HepG2 (cell line): ENCODE measurements around the gene ZNF284. TPM values are rescaled to one million over a fixed set of nuclear protein-coding genes. Genes with fewer than 3 reads are reported as not detected.

Source experiments
- ARNT ChIP-seq: fragments of 450-650 bp; IDR thresholded peaks from 2 replicates; pipeline ENCODE4 v1.6.1; 2017
- ATF4 ChIP-seq, 2 experiments: fragments of 450-650 bp in 1 of 2; sonication (generic) in 1 of 2; formaldehyde crosslinking; IDR thresholded peaks; 2 replicates each; pipeline versions ENCODE4 v1.5.0 to v1.8.0; 2020 to 2022; ENCODE audit warnings: mild to moderate bottlenecking in 1 of 2, missing genetic modification reagents in 1 of 2
- FOXK1 ChIP-seq: sonication (generic); formaldehyde crosslinking; IDR thresholded peaks from 2 replicates; pipeline ENCODE4 v1.4.0; 2020; ENCODE audit warnings: low read depth, missing genetic modification reagents, borderline replicate concordance
- GTF3A ChIP-seq: sonication (generic); formaldehyde crosslinking; conservative IDR thresholded peaks from 2 replicates; pipeline ENCODE4 v1.4.0; 2020; ENCODE audit warnings: mild to moderate bottlenecking, missing genetic modification reagents
- HOXA3 ChIP-seq: sonication (generic); formaldehyde crosslinking; IDR thresholded peaks from 2 replicates; pipeline ENCODE4 v1.5.0; 2020; ENCODE audit warnings: missing genetic modification reagents
- MNT ChIP-seq: fragments of 450-650 bp; IDR thresholded peaks from 2 replicates; pipeline ENCODE4 v1.6.1; 2016
- REST ChIP-seq, 2 experiments: IDR thresholded peaks; 2 replicates each; pipeline ENCODE4 v1.6.1; 2011 to 2012; ENCODE audit warnings: low read length in 2 of 2, borderline replicate concordance in 1 of 2, low read depth in 1 of 2, mild to moderate bottlenecking in 1 of 2, moderate library complexity in 1 of 2
- SIN3A ChIP-seq: IDR thresholded peaks from 2 replicates; pipeline ENCODE4 v1.6.1; 2011; ENCODE audit warnings: low read depth, mild to moderate bottlenecking, control low read depth, low read length, borderline replicate concordance
- STAT6 ChIP-seq: sonication (generic); formaldehyde crosslinking; IDR thresholded peaks from 2 replicates; pipeline ENCODE4 v1.4.0; 2020; ENCODE audit warnings: missing genetic modification reagents, mild to moderate bottlenecking, borderline replicate concordance
- THAP11 ChIP-seq: IDR thresholded peaks from 2 replicates; pipeline ENCODE4 v1.6.1; 2016; ENCODE audit warnings: missing biosample characterization, missing genetic modification reagents
- ZNF275 ChIP-seq: sonication (generic); formaldehyde crosslinking; IDR thresholded peaks from 2 replicates; pipeline ENCODE4 v1.8.0; 2022; ENCODE audit warnings: missing genetic modification reagents, mild to moderate bottlenecking, inconsistent platforms, borderline replicate concordance
- polyA plus RNA-seq, 8 experiments: library from polyadenylated mRNA; depleted of rRNA in 3 of 8; stranded (reverse) in 7 of 8; unstranded in 1 of 8; fragments of >200 nt; fragmentation: Illumina TruSeq in 4 of 8; extraction: Trizol in 4 of 8; gene quantifications; 2 replicates each; pipeline versions ENCODE4 v1.2.1 to v1.2.3, GENCODE V29; 2011 to 2016; ENCODE audit warnings: low read depth in 4 of 8, missing spikeins in 1 of 8, mixed read lengths in 1 of 8; ENCODE audit not compliant: insufficient read depth in 1 of 8
- total RNA-seq, 5 experiments: library from RNA; depleted of rRNA; stranded (reverse); fragments of >200 nt; fragmentation: Illumina TruSeq; extraction: Trizol; gene quantifications; 2 replicates each; pipeline ENCODE4 v1.2.3, GENCODE V29; 2016; ENCODE audit warnings: low read depth in 1 of 5
- TF ChIP-seq, protein P1 (sequence below): sonication (generic); formaldehyde crosslinking; IDR thresholded peaks from 2 replicates; pipeline ENCODE4 v1.4.0; 2020; ENCODE audit warnings: mild to moderate bottlenecking, missing genetic modification reagents, borderline replicate concordance

Gene ZNF284
- total and polyA plus RNA-seq, 2 of the 13 experiments (the other 11 are each of a cell fraction or from before 2014, with no cell fraction given), result 1.2 to 2.3 TPM

GRCh38 chr19:44113138-44113783, 41.3 kb downstream of the ZNF284 start, which contains the start of gene ZNF225 (continued):
- no peak for TF ChIP-seq MNT
- TF ChIP-seq, protein P1, sequence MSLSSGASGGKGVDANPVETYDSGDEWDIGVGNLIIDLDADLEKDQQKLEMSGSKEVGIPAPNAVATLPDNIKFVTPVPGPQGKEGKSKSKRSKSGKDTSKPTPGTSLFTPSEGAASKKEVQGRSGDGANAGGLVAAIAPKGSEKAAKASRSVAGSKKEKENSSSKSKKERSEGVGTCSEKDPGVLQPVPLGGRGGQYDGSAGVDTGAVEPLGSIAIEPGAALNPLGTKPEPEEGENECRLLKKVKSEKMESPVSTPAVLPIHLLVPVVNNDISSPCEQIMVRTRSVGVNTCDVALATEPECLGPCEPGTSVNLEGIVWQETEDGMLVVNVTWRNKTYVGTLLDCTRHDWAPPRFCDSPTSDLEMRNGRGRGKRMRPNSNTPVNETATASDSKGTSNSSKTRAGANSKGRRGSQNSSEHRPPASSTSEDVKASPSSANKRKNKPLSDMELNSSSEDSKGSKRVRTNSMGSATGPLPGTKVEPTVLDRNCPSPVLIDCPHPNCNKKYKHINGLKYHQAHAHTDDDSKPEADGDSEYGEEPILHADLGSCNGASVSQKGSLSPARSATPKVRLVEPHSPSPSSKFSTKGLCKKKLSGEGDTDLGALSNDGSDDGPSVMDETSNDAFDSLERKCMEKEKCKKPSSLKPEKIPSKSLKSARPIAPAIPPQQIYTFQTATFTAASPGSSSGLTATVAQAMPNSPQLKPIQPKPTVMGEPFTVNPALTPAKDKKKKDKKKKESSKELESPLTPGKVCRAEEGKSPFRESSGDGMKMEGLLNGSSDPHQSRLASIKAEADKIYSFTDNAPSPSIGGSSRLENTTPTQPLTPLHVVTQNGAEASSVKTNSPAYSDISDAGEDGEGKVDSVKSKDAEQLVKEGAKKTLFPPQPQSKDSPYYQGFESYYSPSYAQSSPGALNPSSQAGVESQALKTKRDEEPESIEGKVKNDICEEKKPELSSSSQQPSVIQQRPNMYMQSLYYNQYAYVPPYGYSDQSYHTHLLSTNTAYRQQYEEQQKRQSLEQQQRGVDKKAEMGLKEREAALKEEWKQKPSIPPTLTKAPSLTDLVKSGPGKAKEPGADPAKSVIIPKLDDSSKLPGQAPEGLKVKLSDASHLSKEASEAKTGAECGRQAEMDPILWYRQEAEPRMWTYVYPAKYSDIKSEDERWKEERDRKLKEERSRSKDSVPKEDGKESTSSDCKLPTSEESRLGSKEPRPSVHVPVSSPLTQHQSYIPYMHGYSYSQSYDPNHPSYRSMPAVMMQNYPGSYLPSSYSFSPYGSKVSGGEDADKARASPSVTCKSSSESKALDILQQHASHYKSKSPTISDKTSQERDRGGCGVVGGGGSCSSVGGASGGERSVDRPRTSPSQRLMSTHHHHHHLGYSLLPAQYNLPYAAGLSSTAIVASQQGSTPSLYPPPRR, result no peak
- TF ChIP-seq ZNF275 (CRISPR knock-in tag), result peak; percentile 43; the same call in 1 of the 2 replicates
- TF ChIP-seq ATF4 (CRISPR knock-in tag; IDR thresholded peaks at IDR 0.05), result no peak
- TF ChIP-seq GTF3A, result no peak
- peak; percentile 100 for TF ChIP-seq THAP11 (CRISPR knock-in tag)
- TF ChIP-seq ARNT, result no peak
- TF ChIP-seq HOXA3 (CRISPR knock-in tag), result peak; percentile 84; the same call in 1 of the 2 replicates
- TF ChIP-seq FOXK1 (CRISPR knock-in tag), result no peak
- TF ChIP-seq SIN3A, result peak; percentile 84; the same call in 1 of the 2 replicates
- no peak for TF ChIP-seq REST (IDR thresholded peaks at IDR 0.05; ENCODE audit: borderline replicate concordance in 1 of 2, low read depth in 1 of 2, low read length in 2 of 2)
- peak; percentile 92 for TF ChIP-seq STAT6 (CRISPR knock-in tag)
